ENCODE data around the gene OTOP2.

Gene OTOP2

GRCh38 chr17:74930535-74931036, 6.5 kb downstream of the OTOP2 start:
- H3K27me3 ChIP-seq (ENCODE audit: insufficient read depth, low read depth, severe bottlenecking), result peaks cover 4% of the 10 kb centered on the region
- TF ChIP-seq CTCF (IDR thresholded peaks at IDR 0.05; ENCODE audit: low read depth, low read length), result no peak
- DNase-seq, result no peak
- H3K4me3 ChIP-seq (ENCODE audit: low read depth, low read length), result no peak overlapping the region
- H3K27ac ChIP-seq, result no peak overlapping the region
- no peaks in the 10 kb centered on the region for H3K9me3 ChIP-seq (ENCODE audit: severe bottlenecking)
- H3K36me3 ChIP-seq, result no peaks in the 10 kb centered on the region

GRCh38 chr17:74935048-74935447, 11.0 kb downstream of the OTOP2 start:
- no peaks in the 10 kb centered on the region for H3K9me3 ChIP-seq (ENCODE audit: severe bottlenecking)
- H3K27me3 ChIP-seq (ENCODE audit: insufficient read depth, low read depth, severe bottlenecking), result no peaks in the 10 kb centered on the region
- peak overlapping the region; percentile 75 for H3K27ac ChIP-seq
- H3K4me3 ChIP-seq (ENCODE audit: low read depth, low read length), result peak overlapping the region; percentile 55
- H3K36me3 ChIP-seq, result peaks cover 3% of the 10 kb centered on the region; the same call in 1 of the 2 replicates
- DNase-seq, result peak; percentile 59
- TF ChIP-seq CTCF (IDR thresholded peaks at IDR 0.05; ENCODE audit: low read depth, low read length), result no peak

DNA sequence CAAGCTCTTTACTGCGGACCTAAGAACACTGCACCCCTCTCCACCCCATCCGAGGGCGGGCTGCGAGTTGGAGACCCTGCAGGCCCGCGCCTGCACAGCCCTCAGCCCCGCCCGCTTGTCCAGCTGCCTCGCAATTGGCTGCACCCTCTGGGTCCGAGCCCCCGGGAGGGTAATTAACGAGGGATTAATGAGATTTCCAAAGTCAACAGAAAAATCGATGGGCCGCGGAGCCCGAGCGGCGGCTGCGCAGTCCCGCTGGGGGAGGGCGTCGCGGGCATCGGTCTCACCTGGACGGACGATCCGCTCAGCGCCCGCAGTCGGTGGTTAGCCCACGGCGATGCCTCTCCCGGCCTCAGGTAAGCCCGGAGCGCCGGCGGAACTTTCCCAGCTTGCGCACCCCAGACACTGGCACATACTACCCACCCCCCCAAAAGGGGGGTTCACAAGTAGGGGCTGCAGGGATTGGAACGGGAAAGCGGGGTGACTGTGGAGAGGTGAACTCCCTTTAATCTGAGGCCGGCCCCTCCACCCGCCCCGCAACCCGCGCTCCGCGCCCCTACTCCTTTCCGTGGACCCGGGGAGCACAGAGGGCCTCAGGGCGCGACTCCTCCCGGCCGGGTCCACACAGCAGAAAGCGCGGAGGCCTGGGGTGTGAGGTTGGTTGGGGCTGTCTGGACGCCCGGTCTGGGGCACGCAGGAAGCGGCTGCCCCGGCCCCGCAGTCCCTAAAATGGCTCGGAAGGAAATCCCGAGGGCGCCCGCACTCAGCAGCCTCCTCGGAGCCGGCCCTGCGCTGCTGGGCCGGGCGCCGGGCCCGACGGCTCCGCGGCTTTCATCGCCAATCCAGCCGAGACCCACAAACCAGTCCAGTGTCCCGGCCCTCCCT, 11.8 kb downstream of the OTOP2 start, which contains the start of gene OTOP3:
Gene OTOP3, plus strand, starts transcription at position 314 of the 885 bp plus-strand sequence. Its CDS starts 24 bp downstream, at position 338.
- H3K27me3 ChIP-seq (ENCODE audit: insufficient read depth, low read depth, severe bottlenecking), result no peaks in the 10 kb centered on the region
- peak; percentile 96 for DNase-seq
- H3K4me3 ChIP-seq (ENCODE audit: low read depth, low read length), result peak within 1 kb of the TSS; percentile 55
- no peaks in the 10 kb centered on the region for H3K9me3 ChIP-seq (ENCODE audit: severe bottlenecking)
- peaks cover 10% of the 10 kb centered on the region for H3K36me3 ChIP-seq
- TF ChIP-seq CTCF (IDR thresholded peaks at IDR 0.05; ENCODE audit: low read depth, low read length), result no peak
- peak within 1 kb of the TSS; percentile 75 for H3K27ac ChIP-seq

GRCh38 chr17:74936470-74936799, 12.4 kb downstream of the OTOP2 start:
- no peak overlapping the region for H3K4me3 ChIP-seq (ENCODE audit: low read depth, low read length)
- H3K27me3 ChIP-seq (ENCODE audit: insufficient read depth, low read depth, severe bottlenecking), result no peaks in the 10 kb centered on the region

More at GRCh38 chr17:74936470-74936799, 12.4 kb downstream of the OTOP2 start:
- Histone ChIP-seq H3K9me3 (ENCODE audit: severe bottlenecking) (no peaks in the 10 kb centered on the region), H3K27ac (no peak overlapping the region), H3K36me3 (peaks cover 16% of the 10 kb centered on the region)
- TF ChIP-seq CTCF (IDR thresholded peaks at IDR 0.05; ENCODE audit: low read depth, low read length), result no peak
- DNase-seq, result no peak

Data from WERI-Rb-1 (cell line).